ENCODE data around the gene ROR2.

The ROR2 gene

DNA sequence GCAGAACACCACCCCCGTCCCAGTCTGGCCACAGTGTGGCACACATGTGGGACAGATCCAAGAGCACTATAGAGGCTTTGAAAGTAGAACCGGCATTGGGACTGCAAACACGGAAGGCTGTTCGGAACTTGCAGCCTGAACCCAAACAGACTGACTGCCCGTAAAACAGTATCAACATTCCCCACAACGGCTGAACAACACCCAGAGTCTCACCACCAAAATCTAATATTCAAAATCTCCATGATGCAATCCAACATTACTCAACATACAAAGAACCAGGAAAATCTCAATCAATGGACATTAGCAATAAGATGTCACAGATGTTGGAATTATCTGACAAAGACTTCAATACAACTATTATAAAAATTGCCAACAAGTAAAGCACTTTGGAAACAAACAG is 82.3 kb downstream of the ROR2 start:
- no peak for DNase-seq

DNA sequence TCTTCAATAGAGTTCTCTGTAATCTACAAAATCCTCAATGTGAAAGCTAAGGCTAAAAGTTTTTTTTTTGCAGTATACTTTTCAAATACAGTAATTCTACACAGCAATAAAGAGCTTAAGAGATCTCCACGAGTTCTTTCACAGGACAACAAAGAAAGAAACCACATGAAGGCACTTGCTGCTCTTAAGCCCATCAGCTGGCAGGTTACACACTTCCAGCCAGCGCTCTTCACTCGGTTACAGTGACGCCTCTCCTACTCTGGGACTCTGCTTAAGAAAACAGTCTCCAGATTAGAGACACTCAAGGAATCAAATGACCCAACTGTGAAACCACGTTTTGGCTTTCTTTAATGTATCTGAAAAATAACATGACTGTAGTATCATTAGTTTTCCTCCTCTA is 85.0 kb downstream of the ROR2 start:
- DNase-seq = no peak

DNA sequence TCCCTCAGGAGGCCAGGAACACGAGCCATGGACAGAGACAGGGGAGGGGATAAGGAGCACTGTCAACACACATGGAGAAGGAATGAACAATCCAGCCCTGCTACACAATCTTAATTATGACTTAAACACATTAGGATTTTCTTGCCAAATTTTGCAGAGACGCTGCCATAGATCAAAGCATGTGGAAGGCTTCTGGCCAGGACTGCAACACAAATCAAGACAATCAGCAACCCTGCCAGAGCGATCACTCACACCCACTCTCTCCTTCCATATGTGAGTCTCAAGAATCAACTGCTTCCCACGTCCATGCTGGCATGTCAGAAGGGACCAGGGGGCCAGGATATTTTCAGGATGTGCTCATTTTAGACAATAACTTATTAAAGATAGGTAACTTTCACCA is 85.6 kb downstream of the ROR2 start:
- no peak for DNase-seq

DNA sequence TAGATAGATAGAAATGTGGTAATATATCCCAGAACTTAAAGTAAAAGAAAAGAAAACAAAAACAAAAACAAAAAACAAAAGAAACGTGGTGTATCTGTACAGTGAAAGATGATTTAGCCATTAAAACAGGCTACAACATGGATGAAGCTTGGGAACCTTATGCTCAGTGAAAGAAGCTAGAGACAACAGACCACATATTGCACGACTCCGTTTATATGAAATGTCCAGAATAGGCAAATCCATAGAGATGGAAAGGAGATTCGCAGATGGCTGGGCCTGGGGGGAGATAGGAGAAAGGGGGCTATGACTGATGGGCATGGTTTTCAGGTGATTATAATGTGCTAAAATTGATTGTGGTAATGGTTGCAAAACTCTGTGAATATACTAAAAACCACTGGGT is 86.6 kb downstream of the ROR2 start:
- DNase-seq = no peak

DNA sequence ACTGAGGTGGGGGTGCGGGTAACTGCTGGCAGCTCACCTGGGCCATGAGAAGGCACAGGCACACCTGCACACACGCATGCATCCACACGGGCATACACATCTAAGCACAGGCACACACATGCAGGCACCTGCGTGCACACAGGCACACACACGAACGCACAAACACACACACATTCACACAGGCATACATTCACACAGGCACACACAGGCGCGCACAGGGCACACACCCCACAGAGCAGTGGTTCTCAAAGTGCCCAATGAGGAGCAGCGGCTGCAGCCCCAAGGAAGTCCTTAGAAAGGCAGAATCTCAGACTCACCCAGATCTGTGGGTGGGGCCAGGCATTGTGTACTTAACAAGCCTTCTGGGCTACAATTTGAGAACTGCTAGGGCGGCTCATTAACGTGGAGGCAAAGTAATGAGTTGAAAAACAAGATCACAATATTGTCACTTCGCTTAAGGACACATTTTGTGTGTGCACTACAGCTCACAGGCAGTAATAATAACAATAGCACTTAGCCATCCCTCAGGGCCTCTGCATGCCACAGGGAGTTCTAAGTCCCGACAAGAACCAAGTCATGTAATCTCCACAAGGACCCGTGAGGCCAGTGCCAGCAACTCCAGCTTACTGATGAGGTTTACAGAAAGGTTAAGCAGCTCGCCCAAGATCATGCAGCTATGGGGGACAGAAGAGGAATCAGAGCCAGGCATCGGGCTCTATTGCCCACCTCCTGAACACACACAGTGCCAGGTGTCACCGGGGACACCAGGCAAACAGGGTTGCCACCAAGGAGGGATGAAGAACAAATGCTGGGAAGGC is 91.6 kb downstream of the ROR2 start:
- no peak for DNase-seq

DNA sequence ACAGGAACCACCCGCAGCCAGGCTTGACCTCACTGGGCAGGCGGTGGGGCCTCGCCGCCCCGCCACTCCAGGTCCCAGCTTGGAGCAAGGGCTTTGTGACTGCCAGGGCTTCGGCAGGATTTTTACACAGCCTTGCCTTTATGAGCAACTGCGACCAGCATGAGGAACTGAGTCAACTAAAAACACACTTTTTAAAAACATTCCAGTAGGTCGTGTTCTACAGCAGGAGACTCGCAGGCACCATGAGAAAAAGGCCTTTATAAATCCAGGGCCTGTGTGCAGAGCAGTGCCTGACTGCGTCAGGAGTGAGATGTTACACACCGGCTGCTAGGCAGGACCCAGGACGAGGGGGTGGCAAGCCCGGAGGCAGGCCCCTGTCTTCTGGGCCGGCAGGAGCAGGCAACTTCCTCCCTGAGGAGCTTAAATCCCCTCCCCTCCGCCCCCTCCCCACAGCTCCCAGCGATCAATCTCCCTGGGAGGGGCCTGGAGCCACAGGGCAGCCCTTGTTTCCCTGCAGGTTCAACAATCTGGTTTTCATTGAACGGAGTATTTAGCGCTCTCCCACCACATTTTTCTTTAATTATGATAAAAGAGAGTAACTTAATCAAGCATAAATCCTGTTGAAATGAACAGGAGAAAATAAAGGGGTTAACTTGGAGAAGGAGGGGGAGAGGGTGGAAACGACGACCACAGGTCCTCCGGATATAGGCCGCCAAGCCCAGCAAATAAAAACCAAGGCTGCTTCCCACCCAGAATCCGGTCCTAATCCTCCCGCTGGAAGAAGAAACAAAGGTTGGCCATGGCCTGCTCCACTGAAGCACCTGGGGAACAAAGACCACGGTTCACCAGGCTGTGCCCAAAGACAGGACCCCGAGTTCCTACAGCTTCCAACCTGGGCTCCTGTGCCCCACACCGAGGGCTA is 92.5 kb downstream of the ROR2 start:
- no peak for DNase-seq

DNA sequence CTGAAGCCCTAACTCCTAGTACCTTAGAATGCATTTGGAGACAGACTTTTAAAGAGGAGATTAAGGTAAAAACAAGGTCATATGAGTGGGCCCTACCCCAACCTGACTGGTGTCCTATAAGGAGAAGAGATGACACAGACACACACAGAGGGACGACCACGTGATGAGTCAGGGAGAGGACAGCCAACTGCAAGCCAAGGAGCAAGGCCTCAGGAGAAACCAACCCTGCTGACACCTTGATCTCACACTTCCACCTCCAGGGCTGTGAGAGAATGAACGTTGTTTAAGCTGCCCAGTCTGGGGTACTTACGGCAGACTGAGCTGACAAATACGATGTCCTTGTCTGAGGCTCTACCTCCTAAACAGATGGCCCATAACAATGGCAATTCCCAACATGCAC is 93.6 kb downstream of the ROR2 start:
- DNase-seq = no peak

DNA sequence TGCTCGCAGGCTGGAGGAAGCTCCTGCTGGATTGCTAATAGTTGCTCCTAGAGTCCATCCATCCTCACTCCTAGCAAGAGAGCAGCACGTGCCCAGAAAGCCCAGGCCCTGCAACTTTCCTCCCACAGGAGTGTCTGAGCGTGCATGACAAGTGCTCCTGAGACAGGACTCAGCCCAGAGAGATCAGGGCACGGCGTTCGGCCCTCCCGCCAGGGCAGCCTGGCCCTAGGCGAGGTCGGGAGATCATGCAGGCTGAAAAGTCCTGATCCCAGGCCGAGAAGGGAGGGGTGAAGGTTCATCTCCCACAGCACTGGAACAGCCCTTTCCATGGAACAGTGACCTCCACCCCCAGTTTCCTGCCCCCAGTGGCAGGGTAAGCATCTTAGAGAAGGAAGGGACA is 94.8 kb downstream of the ROR2 start:
- no peak for DNase-seq

DNA sequence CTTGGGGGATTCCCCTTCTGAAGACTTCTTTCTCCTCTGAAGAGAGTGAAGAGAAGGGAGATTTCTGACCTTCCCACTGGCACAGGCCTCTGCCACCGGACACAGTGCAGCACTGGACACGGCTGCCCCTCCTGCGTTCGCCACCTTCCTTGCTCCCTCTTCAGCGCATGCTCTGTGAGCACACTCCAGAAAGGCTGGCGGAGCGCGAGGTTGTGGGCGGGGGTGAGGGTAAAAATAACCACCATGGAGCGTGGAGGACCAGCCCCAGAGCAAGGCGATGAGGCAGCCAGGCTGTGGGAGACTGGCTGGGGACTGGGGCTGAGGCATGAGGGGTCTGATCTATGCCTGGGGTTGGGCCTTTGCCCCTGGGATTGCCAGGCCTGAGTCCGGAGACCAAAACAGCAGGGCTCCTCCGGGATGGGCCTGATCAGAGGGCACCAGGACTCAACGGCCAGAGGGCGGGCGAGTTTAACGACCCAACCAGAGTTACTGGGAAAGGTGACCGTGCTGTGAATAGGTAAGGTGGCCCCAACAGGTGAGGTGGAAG is 97.2 kb downstream of the ROR2 start:
- DNase-seq = no peak

DNA sequence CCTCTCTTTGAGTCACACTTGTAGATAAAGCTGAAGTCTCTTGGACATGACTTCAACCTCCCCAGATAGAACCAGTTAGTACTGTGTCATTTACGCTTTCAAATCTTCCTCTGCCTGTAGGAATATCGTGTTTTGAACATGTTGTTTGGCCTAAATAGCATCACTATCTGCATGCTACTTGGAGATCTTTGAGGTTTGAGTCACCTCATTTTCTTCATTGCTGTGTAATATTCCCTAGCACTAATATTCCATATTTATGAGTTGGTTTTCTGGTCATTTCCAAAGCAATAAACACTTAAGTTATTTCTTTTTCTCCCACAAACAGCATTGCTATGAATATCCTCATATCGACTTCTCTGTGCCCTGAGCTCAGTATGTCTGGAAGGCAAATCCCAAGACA is 100.3 kb downstream of the ROR2 start:
- DNase-seq = no peak

DNA sequence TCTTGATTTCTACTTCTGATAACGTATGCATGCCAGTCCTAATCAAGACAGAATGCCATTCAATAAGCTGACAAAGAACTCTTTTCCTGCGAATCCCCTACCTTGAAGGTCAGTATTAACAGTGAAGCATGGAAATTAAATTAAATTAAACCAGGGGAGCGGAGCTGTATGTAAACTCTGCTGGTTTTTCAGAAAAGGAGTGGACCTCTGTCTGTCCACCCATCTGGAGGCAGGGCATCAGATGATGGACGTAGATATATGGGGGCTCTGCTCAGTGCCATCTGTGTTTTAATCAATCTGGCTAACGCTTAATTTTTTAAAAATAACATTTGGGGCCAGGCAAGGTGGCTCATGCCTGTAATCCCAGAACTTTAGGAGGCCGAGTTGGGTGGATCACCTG is 101.9 kb downstream of the ROR2 start:
- no peak for DNase-seq

DNA sequence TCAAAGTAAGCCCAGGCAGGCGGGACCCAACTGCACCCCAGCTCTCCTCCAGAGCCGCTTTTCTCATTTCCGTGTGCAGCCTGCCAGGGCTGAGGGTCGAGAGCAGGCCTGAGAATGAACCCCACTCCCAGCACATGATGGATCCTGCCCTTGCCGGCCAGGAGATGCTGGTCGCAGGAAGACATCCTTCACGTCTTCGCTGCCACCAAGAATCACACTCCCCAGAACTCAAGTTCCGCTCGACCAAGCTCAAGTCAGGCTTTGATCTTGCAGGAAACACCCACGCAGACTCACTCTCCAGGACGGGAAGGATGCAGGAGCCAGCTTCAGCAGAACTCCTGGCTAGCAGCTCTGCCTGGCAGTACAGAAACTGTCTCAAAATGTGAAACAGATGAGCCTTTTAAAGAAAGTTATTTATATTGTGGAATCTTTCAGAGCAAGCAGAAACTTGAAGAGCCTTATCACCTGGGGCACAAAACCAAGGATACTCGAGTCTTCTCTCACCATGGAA is 102.4 kb downstream of the ROR2 start:
- DNase-seq = no peak

DNA sequence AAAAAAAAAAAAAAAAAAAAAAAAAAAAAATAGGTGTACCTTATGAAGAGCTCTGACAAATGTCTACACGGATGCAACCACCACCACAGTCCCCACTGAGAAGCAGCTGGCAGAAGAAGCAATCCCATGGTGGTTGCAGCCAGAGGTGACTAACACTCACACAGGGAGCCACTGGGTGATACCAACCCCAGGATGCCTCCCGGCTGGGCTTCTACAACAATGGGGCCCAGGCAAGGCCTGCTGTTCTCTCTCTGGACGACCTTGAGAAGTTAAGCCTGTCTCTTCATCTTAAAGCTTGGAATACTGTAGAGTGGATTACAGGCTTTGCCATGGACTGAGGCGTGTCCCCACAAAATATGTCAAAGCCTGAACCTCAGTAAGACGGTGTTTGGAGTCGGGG is 104.1 kb downstream of the ROR2 start:
- no peak for DNase-seq

DNA sequence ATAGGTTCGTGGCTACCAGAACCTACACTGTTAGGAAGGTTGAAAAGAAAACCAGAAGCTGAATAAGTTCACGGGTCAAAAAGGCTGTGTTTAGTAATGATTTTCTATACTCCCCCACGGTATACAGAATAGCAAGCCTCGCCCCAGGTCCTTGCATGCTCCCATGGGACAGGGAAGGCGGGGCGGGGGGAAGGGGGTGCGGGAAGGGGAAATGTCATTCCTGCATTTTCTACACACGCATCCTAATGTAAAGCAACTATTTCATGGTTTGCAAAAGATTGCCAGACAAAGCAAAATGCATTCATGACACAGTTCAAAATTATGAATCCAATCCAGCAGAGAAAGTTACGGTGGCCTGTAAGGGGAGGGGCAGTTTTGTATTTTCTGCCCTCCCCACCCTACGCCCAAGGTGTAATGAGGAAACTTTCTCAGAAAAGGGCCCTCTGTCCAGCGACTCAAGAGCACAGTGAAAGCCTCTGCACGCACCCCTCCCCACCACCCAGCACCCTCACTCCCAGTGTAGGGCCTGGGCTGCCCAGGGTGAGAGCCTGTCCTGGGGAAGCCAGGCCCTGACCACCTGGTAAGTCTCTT is 105.2 kb downstream of the ROR2 start:
- no peak for DNase-seq

DNA sequence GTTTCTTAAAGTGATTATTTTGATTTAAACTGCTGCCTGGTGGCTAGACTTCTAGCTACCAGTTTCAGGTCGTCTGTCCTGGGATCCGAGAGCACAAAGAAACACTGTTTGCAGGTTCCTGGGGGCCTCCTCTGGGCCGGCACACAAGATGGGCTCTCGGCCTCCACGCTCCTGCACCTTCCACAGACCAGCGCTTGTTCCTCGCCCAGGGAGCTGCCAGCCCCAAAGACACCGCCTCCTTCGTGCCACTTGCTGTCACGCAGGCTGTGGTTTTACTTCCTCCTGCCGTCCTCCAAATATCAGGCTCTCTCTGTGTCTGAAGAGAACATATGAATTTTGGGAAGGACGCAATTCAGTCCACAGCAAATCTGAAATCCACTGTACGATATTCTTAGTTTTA is 105.8 kb downstream of the ROR2 start:
- no peak for DNase-seq

DNA sequence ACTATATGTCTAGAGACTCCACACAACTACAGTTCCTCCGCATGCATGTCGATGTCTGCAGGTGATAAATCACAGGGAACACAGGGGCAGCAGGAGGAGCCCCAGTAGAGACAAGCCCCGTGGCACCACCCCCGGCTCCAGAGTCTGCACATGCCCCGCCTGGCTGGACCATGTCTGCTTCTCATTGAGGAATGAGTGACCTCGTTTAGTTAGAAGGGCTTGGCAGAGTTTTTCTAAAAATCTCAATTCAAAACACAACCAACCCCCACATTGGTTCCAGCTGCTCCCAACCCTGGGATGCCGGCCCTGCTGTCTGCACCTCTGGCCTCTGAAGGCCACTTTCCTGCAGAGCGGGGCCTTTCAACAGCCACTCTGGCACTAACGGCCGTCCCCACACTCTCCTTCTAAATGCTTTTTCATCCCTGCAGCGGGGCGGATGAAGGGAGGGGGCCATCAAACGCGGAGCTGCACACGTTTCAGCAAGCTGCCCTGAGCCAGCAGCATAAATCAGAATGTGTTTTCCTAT is 106.3 kb downstream of the ROR2 start:
- DNase-seq = peak in 1 of 2 experiments; percentile 7

DNA sequence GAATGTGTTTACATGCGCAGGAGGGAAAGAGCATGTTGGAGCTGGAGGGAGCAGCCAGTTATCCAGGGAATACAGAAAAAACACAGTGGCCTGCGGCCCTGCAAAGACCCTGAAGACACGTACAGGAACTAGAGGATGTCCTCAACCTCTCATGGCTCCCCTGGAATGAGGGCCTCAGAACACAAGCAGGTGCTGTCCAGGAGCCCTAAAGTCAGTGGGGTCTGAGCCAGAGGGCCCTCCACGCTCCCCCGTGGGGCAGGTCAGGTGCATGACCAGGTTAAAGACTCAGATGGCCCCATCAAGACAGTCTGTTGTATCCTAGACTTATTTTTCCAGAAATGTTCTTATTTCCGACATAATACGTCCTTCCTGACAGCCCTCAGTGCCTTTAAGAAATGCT is 106.9 kb downstream of the ROR2 start:
- DNase-seq = no peak

DNA sequence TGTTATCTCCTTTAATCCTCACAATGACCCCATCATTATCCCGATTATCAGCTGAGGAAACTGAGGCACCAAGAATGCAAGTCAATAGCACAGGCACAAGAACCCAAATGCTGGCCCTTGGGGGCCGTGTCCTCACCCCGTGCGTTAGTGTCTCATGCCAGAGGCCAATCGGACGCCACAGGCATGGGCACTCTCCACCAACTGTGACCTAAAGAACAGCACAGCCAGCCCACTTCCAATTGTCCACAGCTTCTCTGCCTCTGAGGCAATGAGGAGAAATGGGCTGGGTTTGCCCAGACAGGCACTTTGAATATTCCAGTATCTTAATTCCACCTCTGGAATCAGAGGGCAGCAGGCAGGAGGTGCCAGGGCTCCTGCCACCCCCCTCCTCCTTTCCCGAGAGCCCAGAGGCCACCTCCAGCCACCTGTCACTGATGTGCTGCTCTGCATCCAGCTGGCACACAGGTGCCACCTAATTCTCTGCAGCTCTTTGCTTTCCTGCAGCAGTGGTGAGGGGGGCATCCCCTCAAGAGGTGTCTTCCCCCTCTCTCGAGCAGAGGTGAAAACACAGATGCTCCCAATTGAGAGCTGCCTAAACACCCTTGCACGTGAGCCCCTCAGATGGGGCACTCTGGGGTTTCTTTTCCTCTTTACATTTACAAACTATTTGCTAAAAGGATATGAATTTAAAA is 107.5 kb downstream of the ROR2 start:
- peak in 1 of 2 experiments; percentile 13 for DNase-seq

DNA sequence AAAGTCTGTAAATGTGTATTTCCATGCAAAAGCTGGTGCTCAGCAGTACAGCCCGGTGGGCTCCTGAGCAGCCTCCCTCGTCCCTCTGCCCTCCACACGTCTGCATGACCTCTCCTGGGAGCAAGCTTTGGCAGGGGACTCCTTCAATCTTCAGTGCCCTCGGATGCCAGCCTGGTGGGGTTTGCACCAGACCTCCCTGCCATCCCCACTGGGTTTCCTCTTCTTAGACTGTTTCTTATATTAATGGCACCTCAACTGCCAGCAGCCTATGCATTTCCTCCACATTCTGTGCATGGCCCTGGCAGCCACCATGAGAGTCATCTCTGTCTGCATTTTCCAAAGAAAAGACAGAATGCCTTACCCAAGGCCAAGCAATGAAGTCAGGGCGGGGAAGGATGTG is 108.4 kb downstream of the ROR2 start:
- no peak for DNase-seq

DNA sequence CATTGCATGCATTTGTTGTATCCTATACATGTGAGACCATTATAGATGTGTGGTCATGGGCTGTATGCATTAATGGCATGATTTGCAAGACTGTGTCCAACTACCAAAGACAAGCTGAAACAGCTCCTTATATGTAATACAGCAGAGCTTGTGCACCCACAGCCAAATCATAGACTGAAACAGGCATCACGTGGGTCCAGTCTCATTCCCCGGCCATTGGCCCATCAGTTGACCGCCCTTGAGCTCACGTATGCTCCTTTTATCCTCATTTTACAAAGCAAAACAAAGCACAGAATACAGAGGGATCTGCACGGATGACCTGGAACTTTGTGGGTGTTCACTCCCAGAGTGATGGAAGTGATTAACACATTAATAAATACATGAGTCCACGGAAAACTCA is 109.1 kb downstream of the ROR2 start:
- no peak for DNase-seq

DNA sequence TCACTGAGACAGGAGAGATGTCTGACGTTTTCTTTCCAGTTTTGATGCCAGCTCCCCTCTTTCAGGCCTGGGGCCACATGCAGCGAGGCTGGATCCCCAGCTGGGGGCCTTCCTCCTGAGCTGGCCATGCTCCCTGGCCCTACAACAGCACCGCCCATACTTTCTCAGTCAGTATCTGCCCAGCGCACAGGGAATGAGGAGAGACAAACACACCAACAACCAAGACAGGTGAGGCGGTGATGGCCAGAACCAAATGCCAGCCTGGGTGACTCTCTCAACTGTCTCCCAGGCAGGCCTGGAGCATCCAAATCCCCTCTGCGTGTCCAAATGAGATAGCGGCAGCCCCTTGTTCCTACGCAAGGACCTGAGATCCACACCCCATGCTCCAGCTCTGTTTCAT is 109.6 kb downstream of the ROR2 start:
- no peak for DNase-seq

DNA sequence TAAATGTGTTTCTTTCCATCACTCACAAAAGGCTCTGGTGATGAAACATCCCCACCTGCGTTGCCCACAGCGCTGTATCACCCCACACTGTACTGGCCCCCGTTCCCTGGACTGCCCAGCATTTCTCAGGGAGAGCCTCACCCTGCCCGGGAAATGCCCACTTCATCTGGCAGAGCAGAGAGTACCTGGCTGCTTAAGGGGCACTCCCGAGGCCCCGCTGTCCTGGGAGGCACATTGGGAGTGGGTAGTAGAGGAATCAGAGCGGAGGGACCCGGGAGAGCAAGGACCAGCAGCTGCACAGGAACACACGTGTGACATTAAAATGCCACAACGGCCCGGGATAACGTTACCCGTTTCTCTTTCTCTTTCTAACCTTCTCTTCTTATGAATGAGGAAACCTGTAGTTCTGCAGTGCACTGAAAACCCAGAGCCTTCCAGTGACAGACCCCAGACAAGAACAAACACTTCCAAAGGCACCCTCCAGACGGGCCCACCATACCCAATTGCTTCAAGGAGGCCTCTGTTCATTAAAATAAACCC is 110.0 kb downstream of the ROR2 start:
- no peak for DNase-seq
